Stimulated activated CD8-positive, alpha-beta memory T cell treated with anti-CD3 and anti-CD28 coated beads, Interleukin-4, amount 100 ng/mL, for 48 hours (primary cell): ENCODE data around the gene NCAPG2.

Source experiments
- DNase-seq: peaks from one replicate; pipeline ENCODE4 v3.0.0-alpha.2; 2020

NCAPG2 gene

DNA sequence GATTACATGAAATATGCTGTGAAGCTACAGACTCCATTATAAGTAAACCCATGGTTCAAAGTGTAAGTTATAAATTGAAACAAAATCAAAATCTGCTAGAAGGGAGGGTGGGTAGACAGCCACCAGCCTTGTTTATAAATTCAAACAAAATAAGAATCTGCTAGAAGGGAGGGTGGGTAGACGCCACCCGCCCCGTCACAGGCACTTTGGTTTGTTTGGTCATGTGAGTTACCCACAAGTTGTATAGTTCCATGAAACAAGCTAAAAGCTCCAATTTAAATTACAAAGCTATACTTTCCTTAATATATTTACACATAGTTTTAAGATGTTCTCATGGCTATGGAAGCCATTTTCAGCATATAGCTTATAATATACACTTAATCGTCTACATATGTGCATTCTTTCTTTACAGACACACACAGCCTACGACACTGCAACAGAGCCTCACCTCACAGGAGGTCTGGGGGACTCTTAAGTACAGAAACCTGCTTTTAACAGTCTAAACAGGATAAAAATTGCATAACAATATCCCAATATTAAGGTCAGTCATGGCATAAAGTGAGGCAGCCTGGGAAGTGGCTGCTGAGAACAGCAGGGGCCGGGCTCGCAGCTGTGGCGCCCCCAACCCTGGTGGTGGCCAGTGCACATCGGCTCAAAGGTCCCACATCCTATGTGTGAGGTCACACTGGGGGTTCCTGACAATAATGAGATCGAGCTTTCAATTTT, 28.1 kb upstream of the NCAPG2 start:
- no peak for DNase-seq

DNA sequence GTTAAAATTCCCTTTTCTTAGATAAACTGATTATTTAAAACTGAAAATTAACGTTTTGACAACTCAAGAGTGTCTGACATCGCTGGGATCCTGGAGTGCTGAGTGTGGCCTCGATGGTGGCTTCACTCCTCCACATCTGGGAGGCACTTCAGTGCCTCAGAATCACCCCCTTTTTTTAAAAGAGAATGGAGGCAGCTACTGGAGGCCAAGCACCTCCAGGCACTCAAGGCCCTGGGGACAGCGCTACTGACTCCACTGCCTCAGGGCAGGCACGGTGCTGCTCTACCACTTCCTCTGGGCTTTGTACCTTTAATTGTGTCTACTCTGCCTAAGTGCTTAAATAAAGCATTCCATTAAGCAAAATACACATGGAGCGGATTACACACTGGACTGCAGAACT, 27.2 kb upstream of the NCAPG2 start:
- DNase-seq, result no peak

DNA sequence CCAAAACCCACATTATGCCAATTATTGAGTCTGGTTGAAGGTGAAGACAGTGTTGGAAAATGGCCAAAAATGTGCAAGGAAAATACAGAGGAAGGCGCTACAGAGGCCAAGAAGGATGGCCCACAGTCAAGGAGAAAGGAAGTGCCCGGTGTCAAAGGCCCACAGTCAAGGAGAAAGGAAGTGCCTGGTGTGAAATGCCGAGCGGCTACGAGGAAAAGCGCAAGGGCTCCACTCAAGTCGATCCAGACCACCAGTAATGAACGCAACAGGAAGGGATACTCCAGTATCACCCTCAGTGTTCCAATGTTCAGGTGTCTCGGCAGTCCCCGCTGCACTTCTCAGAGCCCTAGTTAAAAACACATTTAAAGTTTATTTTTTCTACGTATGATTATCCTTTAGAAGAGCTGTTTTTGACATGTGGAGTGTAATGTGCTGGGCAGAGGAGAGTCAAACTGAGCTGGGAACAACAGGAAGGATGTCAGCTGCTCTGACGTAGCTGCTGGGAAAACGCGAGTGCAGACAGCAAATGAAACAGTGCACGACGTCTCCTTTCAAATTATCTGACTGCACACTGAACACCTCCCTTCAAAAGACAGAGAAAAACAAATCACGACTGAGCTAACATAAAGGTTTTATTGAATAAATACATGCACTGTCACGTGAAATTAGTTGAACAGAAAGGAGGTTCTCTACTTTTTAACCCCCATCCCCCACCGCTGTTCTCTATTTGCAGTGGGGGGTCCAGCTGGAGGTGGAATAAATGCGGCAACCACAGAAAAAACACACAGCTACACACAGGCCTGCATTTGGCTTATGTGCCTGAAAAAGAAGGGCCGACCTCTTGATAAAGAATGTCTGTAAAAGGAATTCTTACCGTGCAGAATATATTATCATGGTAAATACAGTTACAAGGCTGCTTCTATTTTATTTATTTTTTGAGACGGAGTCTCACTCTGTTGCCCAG, 26.1 kb upstream of the NCAPG2 start:
- DNase-seq, result no peak

DNA sequence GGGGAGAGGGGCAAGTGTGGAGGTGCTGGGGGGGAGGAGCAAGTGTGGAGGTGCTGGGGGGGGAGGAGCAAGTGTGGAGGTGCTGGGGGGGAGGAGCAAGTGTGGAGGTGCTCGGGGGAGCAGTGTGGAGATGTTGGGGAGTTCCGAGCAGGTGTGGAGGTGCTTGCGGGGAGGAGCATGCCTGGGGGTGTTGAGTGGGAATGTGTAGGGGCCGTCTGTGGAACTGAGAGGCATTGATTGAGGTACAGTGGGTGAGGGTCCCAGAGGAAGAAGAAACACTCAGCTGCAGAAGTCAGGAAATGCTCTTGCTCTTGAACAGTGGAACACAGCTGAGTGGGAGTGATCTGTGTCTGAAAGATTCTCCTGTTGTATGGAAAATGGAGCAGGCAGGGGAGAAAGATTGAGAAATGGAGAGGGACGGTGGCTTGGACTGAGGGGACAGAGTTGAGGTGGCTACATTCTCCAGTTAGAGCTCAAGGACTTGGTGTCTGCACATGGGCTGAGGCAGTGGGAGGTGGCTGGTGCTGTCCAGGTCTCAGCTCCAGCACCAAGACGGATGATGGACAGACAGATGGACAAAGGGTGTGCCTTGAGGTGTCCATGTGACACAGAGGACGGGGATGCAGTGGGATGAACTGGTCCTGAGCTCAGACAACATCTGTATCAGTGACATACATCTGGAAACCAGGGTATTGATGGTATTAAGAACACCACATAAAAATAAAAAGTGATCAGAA, 25.2 kb upstream of the NCAPG2 start:
- DNase-seq, result no peak

DNA sequence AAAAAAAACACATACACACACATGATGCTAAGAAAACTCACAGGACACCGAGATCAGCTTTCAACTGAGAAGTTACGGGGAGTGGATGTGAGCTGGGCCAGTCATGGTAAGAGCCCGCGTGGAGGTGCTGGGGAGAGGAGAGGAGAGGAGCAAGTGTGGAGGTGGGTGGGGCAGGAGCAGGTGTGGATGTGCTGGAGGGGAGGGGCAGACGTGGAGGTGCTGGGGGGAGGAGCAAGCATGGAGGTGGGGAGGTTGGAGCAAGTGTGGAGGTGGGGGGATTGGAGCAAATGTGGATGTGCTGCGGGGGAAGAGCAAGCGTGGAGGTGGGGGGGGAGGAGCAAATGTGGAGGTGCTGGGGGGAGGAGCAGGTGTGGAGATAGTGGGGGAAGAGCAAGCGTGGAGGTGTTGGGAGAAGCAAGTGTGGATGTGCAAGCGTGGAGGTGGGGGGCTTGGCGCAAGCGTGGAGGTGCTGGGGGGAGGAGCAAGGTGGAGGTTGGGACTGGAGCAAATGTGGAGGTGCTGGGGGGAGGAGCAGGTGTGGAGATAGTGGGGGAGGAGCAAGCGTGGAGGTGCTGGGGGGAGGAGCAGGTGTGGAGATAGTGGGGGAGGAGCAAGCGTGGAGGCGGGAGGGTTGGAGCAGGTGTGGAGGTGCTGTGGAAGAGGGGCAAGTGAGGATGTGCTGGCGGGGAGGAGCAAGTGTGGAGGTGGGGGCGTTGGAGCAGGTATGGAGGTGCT, 24.5 kb upstream of the NCAPG2 start:
- DNase-seq, result no peak

DNA sequence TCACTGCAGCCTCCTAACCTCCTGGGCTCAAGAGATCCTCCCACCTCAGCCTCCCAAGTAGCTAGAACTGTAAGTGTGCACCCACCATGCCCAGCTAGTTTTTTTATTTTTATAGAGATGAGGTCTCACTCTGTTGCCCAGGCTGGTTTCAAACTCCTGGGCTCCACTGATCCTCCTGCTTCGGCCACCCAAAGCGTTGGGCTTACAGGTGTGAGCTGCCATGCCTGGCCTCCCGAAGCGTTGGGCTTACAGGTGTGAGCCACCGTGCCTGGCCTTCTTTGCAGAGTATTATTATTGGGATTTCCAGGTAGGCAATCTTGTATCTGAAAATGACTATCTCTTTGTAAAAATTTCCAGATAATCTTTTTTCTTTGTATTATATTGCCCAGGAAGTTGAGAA, 23.1 kb upstream of the NCAPG2 start:
- no peak for DNase-seq

DNA sequence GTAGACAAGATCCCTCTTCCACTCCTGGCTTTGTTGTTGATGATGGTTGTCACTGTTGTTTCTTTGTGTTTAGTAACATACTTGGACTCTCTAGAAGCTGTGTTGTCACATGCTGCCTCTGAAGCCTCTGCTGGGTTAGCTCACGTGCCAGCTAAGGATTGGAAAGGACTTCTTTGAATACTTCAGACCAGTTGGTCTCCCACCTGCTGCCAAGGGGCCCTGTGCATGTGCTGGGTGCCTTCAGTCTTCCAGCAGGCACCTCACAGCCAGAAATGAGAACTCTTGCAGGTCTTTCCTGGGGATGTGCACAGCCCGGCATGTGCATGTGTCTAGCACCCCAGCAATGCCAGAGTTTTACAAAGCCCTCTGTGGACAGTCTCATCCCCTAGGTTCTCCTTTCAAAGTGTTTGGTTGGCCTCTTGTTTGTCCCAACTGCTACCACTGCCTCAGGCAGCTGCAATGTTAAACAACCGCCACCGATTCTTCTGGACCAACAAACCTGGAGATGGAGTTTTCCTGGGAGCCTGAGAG, 21.7 kb upstream of the NCAPG2 start:
- no peak for DNase-seq

DNA sequence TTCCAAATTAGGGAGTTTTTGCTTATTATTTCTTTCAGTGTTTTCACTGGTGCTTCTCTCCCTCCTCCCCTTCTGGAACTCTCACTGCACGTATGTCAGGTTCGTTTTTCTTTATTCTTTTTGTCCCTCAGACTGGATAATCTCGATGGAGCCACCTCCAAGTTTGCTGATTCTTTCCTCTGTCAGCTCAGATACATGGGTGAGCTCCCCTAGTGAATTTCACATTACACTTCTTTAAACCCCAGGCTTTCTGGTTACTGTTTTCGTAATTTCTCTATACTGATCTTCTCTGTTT, 20.8 kb upstream of the NCAPG2 start:
- DNase-seq, result no peak

DNA sequence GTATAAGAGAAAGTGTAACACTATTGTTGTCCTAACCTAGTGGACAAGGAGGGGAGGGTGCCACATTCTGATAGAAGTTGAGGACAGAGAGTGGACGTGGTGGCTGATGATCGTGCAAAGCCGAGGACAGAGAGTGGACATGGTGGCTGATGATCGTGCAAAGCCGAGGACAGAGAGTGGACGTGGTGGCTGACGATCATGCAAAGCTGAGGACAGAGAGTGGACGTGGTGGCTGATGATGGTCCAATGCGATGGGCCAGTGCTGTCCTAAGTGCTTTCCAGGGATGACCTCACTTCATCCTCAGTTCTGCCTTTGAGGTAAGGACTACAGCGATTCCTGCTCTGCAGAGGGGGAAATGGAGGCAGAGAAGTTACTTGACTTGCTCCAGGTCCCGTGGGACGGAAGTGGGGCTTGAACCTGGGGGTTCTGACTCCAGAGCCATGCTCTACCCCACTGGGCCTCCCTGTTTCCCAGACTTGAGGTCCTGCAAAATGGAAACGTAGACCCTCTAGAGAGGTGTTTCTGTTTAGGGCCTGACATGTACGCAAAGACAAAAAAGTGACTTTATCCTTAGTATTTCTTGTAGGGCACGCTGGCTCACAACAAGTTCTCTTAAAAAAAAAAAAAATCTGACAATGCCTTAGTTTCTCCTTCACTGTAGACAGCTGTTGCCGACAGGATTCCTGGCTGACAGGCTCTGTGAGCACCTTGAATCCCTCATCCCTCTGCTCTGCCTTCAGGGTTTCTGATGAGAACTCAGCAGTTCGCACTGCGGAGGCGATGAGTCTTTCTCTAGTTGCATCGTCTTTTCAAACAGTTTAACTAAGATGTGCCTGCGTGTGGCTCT, 20.3 kb upstream of the NCAPG2 start:
- no peak for DNase-seq

DNA sequence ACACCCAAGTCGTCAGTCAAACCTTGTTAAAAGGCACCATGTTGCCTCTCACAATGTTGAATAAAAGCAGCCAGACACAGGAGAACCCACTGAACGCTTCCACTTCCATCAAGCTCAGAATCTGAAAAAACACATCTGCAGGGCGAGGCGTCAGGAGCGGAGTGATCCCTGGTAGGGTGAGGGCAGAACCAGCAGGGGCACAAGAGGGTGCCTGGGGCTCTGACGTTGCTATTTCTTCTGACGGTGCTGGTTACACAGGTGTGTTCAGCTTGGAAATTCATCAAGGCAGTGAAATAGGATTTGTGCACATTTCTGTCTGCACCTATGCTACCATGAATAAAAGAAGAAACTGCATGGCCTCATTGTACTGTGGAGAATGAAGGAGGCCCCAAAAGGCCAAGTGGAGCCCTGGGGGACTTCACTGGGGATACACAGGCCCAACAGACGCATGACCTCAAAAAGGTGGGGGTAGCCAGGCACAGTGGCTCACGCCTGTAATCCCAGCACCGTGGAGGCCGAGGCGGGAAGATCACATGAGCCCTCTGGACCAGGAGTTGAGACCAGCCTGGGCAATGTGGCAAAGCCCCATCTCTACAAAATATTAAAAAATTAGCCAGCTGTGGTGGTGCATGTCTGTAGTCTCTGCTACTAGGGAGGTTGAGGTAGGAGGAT, 19.2 kb upstream of the NCAPG2 start:
- no peak for DNase-seq

DNA sequence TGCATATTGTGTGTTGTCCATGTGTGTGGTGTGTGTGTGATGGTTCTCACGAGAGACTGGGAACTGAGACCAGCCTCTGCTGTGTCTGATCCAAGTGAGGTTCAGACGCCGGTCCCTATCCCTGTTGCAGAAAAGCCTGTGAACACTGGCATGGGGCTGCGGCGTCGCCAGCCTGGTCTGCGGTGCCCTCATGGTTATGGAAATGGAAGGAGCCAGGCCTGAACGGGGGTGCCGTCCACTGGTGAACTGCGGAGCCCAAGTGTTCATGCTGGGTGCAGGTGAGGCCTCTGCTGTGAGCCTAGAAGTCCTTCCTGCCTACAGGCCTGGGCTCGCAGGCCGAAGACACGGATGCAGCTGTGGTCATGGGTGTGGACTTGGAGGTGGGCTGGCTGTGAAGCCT, 18.7 kb upstream of the NCAPG2 start:
- no peak for DNase-seq

DNA sequence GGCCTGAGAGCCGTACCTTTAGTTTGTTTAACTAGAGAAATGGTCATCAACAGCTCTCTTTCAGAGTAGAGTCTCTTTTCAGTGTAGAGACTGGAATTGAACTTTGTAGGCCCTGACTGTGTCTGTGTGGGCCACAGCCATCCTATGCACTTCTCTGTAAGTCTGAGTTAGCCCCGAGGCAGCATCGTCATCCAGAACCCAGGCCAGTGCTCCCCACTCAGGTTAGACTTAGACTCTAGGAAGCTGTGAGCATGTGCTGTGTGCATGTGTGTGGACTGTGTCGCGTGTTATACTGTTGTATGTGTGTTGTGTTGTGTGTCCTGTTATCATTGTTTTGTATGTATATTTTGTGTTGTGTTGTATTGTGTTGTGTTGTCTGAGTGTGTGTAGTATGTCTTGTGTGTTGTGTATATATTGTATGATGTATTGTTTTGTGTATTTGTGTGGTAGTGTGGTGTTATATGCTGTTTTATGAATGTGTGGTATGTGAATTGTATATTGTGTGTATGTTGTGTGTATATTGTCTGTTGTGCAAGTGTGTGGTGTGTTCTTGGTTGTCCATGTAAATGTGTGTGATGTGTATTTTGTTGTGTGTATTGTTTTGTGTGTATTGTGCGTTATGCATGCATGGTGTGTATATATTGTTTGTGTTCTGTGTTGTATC, 18.1 kb upstream of the NCAPG2 start:
- DNase-seq, result no peak

DNA sequence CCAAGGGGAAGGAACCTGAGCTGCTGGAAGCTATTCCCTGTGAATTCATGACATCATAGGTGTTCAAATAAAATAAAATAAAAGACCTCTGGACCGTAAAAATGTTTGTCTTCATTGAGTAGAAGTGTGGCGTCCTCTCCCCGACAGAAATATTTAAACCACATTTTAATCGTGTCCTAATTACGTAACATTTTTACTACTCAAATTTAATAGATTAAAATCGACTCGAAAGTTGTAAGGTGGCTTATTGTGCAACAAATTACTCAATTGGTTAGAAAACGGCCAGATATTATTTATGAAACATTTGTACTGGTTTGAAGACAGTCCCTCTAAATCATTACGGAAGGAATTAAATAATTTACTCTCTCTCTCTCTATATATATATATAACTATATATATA, 15.5 kb upstream of the NCAPG2 start:
- DNase-seq, result no peak

DNA sequence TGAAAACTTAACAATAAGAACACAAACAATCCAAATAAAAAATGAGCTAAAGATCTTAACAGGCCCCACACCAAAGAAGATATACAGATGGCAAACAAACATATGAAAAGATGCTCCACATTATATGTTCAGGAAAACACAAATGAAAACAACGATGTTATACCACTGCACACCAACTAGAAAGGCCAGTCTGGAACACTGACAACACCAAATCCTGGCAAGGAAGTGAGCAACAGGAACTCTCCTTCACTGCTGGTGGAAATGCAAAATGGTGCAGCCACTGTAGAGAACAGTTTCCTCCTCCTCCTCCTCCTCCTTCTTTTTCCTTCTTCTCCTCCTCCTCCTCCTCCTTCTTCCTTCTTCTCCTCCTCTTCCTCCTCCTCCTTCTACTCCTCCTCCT, 12.2 kb upstream of the NCAPG2 start:
- DNase-seq, result no peak

DNA sequence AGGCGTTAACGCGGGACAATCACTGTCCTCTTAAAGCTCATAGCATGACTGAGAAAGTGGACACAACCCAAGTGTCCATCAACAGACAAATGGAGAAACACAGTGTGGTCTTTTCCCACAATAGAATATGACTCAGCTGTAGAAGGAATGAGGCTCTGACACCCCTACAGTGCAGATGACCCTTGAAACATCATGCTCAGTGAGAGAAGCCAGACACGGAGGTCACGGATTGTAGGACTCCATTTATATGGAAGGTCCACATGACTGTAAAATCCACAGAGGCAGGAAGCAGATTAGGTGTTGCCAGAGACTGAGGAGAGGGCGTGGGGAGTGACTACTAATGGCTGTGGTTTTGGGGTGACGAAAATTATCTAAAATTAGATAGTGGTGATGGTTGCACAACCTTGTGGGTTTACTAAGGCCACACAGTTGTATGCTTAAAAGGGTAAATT, 6.1 kb upstream of the NCAPG2 start:
- no peak for DNase-seq

DNA sequence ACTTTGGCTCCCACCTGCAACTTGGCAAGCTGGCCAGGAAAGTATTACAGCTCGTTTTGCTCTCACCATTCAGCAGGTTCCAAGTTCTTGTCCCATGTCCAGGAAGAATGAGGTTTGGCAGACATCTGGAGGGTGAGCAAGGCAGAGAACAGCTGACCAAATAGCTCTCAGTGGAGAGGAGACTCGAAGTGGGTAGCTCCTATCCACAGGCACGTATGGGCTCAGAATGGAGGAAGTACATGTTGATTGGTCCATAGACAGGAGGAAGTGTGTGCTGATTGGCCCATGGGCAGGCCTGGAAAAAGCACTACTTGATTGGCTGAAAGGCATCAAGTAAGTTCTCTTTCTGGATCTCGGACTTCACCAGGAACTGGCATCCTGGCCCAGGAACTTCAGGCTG, 3.0 kb upstream of the NCAPG2 start:
- no peak for DNase-seq

DNA sequence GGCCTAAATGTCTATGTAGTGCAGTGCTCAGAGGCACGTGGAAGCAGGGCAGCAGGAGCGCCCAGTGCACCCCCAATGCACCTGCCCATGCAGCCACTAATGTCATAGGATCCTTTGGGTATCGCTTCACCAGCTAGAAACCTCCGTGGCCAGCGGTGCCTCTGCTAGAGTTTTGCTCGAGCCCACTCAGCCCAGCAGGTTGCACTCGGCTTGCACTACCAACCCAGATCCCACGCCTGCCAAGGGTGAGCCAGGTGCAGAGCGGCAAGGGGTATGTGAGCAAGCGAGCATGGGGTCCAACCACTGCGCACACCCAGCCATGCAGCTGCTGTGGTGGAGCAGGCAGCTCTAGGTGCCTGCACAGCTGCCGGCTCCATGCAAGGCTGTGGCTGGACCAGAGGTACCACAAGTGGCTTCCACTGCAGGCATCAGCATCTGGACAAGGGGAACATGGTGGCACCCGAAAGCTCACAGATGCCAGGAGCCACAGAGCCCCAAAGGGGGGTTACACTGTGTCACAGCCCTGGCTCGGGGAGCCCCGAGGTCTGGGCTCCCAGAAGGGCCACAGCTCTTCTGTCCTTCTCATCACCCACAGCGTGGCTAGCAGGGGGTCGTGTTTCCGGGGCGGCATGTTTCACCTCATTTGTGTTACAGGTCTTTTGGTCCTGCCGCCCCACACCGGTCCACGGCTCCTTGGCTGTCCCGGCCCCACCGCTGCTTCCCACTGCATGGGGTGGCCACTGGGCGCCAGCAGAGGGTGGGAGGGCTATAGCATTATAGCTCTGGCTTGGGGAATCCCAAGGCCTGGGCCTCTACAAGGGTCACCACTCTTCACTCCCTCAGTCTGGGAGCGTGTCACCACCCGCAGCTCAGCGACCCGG, 2.3 kb upstream of the NCAPG2 start:
- no peak for DNase-seq

DNA sequence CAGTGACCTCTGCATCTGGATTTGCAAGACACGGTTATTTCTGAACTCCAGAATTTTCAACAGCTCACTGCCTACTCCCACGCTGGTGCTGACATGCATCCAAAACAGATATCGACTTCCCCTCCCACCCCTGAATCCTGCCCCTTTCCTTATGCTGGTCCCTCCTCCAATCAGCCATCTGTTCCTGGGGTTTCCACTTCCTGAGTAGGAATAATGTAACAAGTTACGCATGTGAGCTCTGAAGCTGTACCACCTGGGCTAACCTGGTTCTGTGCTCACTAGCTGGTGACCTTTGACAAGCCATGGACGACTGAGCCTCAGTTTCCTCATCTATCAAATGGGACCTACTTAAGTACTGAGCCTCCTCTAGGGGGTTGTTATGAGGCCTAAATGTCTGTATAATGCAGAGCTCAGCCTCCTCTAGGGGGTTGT, 1.7 kb upstream of the NCAPG2 start:
- DNase-seq, result no peak

DNA sequence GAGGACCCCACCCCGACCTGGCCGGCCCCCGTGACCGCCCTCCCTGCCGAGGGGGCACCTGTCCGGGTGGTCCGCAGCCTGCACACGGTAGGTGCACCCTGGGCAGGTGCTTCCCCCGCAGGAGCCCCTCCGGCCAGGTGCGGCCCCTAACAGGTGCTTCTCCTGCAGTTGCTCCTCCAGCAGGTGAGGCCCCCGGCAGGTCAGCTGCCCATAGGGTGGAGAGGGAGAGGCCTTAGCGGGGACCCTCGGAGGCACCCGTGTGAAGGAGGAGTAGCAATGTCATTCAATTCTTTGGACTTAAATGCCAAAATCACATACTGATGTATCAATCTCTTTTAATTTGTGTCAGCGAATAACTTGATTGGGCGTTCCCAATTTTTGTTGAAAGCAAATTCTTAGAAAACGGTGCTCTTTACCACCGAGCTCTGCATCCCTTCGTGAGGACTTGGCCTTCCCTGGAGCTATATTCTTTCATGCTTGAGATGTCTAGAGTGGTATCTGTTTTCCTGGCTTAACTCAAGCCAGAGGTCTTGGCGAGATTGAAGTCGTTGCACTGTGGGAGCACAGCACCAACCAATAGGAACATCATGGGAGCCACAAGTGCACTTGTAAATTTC, 738 bp upstream of the NCAPG2 start:
- DNase-seq, result no peak
